ENCODE data around the gene B4GALT6. TPM values are rescaled to one million over a fixed set of nuclear protein-coding genes. Genes with fewer than 3 reads are reported as not detected.
A peak's percentile ranks its signal among the peaks of the same experiment; 100 is the strongest.

The B4GALT6 gene
- total RNA-seq, 2 experiments from 2014 or later, result 1.7 to 2.4 TPM

- Mint-ChIP-seq H3K27me3 (peaks cover 32% of the 10 kb centered on the region), H3K36me3 (ENCODE audit: low read depth) (no peaks in the 10 kb centered on the region), H3K9me3 (no peaks in the 10 kb centered on the region), H3K27ac (no peak overlapping the region), H3K4me1 (ENCODE audit: low read depth) (peaks cover 7% of the 10 kb centered on the region), H3K4me3 (no peak overlapping the region)
- TF ChIP-seq, protein P1, sequence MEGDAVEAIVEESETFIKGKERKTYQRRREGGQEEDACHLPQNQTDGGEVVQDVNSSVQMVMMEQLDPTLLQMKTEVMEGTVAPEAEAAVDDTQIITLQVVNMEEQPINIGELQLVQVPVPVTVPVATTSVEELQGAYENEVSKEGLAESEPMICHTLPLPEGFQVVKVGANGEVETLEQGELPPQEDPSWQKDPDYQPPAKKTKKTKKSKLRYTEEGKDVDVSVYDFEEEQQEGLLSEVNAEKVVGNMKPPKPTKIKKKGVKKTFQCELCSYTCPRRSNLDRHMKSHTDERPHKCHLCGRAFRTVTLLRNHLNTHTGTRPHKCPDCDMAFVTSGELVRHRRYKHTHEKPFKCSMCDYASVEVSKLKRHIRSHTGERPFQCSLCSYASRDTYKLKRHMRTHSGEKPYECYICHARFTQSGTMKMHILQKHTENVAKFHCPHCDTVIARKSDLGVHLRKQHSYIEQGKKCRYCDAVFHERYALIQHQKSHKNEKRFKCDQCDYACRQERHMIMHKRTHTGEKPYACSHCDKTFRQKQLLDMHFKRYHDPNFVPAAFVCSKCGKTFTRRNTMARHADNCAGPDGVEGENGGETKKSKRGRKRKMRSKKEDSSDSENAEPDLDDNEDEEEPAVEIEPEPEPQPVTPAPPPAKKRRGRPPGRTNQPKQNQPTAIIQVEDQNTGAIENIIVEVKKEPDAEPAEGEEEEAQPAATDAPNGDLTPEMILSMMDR (IDR thresholded peaks at IDR 0.05), result no peak
- ChIA-PET POLR2A (no interaction called here), CTCF (interaction anchor here (0.9 kb wide), 1 partner anchor 132 kb away, joined by 3 read pairs; no protein-coding TSS in a partner anchor)
- DNase-seq (no peak), ATAC-seq (no peak)
- intact Hi-C loops (cut with micrococcal nuclease), result no loop called here
Measured at GRCh38 chr18:31688606-31689005, 4.2 kb upstream of the B4GALT6 start.

DNA sequence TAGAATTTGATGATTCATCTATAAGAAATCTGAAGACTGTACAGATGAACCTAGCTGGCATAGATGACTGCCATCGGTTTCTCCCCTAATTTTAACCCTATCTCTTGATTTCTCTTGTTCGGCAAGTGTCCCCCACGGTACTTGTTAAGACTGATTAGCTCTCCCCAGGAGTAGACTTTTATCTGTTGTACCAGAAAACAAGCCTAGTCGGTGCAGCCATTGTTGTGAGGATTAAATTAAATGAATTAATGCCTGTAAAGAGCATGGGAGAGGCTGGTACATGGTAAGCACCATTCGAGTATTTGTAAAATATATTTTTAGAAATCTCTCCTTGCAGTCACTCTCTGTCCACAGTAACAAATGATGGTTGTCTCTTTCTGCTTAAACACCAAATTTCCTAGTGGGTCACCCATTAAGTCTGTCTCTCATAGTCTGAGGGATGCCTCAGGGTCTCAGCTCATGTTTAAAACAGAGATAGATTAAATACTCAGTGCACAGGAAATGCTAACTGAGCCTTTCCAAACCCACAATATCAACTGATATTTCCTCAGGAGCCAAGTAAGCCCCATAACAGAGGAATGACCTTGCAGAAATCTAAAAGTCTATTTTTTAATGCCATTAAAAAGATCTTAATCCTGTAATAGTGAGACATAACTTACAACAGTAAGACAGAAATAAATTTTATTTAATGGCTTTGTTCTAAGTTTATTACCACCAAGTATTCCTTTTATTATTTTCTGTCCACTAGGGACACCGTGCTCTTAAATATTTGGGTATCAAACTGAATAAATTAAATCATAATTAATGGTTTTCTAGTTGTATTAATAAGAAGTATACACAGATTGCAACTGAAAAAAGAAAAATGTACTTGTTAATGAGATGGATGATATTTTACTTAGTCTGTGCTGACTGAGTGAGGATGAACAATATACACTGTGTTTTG is 2.9 kb upstream of the B4GALT6 start:
- TF ChIP-seq, protein P1 (IDR thresholded peaks at IDR 0.05), result no peak
- ATAC-seq (no peak), DNase-seq (no peak)
- H3K27ac Mint-ChIP-seq, result no peak overlapping the region
- no peaks in the 10 kb centered on the region for H3K9me3 Mint-ChIP-seq
- peaks cover 42% of the 10 kb centered on the region for H3K27me3 Mint-ChIP-seq
- no peak overlapping the region for H3K4me3 Mint-ChIP-seq
- ChIA-PET CTCF (interaction anchor here (0.6 to 1.0 kb wide), 3 partner anchors 21 to 85 kb away, joined by 3 read pairs; no protein-coding TSS in a partner anchor), POLR2A (no interaction called here)
- peaks cover 12% of the 10 kb centered on the region for H3K4me1 Mint-ChIP-seq (ENCODE audit: low read depth)
- intact Hi-C loops (cut with micrococcal nuclease), result no loop called here
- no peaks in the 10 kb centered on the region for H3K36me3 Mint-ChIP-seq (ENCODE audit: low read depth)

GRCh38 chr18:31686572-31686971 is 2.2 kb upstream of the B4GALT6 start:
- no peak for ATAC-seq
- intact Hi-C loops (cut with micrococcal nuclease), result no loop called here
- Mint-ChIP-seq H3K27me3 (peaks cover 43% of the 10 kb centered on the region), H3K27ac (no peak overlapping the region), H3K4me3 (no peak overlapping the region), H3K9me3 (no peaks in the 10 kb centered on the region), H3K36me3 (ENCODE audit: low read depth) (no peaks in the 10 kb centered on the region), H3K4me1 (ENCODE audit: low read depth) (peaks cover 12% of the 10 kb centered on the region)
- DNase-seq, result no peak
- TF ChIP-seq, protein P1 (IDR thresholded peaks at IDR 0.05), result no peak
- CTCF ChIA-PET, result interaction anchor here (1.0 kb wide), 2 partner anchors 21 to 28 kb away, joined by 3 read pairs; no protein-coding TSS in a partner anchor
- POLR2A ChIA-PET, result no interaction called here

DNA sequence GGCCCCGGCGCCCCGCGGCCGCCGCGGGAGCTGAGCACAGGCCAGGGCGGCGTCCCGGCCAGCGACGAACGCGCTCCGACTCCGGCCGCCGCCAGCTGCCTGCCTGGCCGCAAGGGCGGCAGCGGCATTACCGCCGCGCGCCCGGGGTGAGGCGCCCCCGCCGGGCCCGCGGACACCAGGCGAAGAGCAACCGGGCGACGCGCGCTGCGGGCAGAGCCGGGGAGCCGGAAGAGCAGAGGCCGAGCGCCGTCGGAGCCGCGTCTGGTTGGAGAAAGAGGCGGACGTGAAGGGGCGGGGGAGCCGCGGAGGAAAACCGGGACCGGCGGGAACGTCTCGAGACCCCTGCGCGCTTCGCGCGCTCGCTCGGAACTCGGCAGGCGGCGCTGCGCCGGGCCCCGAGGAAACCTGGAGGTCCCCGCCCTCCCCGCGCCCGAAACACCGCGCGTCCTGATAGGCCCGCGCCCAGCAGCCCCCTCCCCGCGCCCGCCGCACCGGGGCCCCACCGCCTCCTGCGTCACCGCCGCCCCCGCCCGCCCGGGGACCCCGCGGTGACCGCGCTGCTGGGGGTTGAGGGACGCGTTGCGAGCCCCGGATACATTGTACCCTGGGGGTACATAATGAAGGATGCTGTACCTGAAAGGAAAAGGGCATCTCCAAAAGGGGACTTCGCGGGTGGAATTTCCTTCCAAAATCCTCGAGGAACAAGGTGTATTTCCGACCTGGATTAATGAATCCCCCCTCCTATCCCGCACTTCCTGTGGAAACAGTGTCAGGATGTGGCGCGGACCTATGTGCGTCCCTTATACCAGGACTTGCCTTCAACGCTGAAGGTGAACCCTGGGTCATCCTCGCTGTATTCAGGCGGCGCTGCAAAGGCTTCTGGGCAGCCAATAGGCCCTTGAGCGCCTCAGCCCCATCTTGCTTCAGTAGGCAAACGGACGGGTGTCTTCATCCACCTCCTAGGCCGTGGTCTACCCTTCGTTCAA is 1.0 kb upstream of the B4GALT6 start:
- Mint-ChIP-seq H3K36me3 (ENCODE audit: low read depth) (no peaks in the 10 kb centered on the region), H3K27ac (peak overlapping the region; percentile 74), H3K4me3 (peak overlapping the region; percentile 74), H3K9me3 (no peaks in the 10 kb centered on the region), H3K4me1 (ENCODE audit: low read depth) (peaks cover 14% of the 10 kb centered on the region), H3K27me3 (peaks cover 52% of the 10 kb centered on the region)
- ChIA-PET CTCF (interaction anchor here (1.4 to 1.5 kb wide), 2 partner anchors 35 to 39 kb away, joined by 3 to 7 read pairs; no protein-coding TSS in a partner anchor), POLR2A (no interaction called here)
- peak; percentile 64 for DNase-seq
- peak; percentile 80 for ATAC-seq
- TF ChIP-seq, protein P1 (IDR thresholded peaks at IDR 0.05), result no peak
- intact Hi-C loops (cut with micrococcal nuclease), result no loop called here
